Right lobe of liver (tissue), 4 donors: ENCODE results near the gene DOCK10.

Source experiments
- CTCF ChIP-seq, 4 donors: fragments of 200-600 bp in 3 of 4; fragments of 450-650 bp in 1 of 4; IDR thresholded peaks; one replicate each; pipeline versions ENCODE4 v1.5.1 to v1.8.0; 2016 to 2022; ENCODE audit warnings: antibody characterized with exemption in 4 of 4, mild to moderate bottlenecking in 2 of 4
- POLR2A ChIP-seq: fragments of 450-650 bp; IDR thresholded peaks from one replicate; pipeline ENCODE4 v1.6.1; 2017; ENCODE audit warnings: antibody characterized with exemption, mild to moderate bottlenecking
- donor health status: DM: no; HTN: no; CAD: no.
- donor health status: DM: no; HTN: no; CAD: no.
- donor health status: DM: no; HTN: yes; CAD: no.

- TF ChIP-seq CTCF (IDR thresholded peaks at IDR 0.05) (no peak), POLR2A (no peak)
Observed at GRCh38 chr2:225040856-225041206, 1.4 kb downstream of the DOCK10 start.
